ENCODE measurements around the gene NBEA.

GRCh38 chr13:35593651-35594050 lies 651.6 kb downstream of the NBEA start:
- TF ChIP-seq CEBPB (IDR thresholded peaks at IDR 0.05; ENCODE audit: low read depth) (no peak), POLR2A (IDR thresholded peaks at IDR 0.05; ENCODE audit: borderline replicate concordance, extremely low read depth, insufficient read depth, insufficient read length) (no peak)
